Thoracic aorta (tissue), 2 donors: Measurements from ENCODE around the gene CDH15. TPM values are rescaled to one million over a fixed set of nuclear protein-coding genes. Genes with fewer than 3 reads are reported as not detected.

ENCODE experiments used
- ATAC-seq: fragments of 150-250 bp; one replicate; pipeline ENCODE4 v1.8.0; 2017; ENCODE audit warnings: low read depth; ENCODE audit not compliant: insufficient number of reproducible peaks, low FRiP score
- DNase-seq: peaks from one replicate; pipeline ENCODE4 v3.0.0-alpha.2; 2020; ENCODE audit warnings: low spot score
- H3K27ac ChIP-seq, 2 donors: fragments of 200-600 bp; sonication (generic); 1 replicate in 1 of 2; 2 replicates in 1 of 2; pipeline ENCODE4 v1.5.1; 2016; ENCODE audit warnings: mild to moderate bottlenecking in 2 of 2, moderate library complexity in 2 of 2
- H3K27me3 ChIP-seq: fragments of 200-600 bp; sonication (generic); replicated peaks from 2 replicates; pipeline ENCODE4 v1.6.0; 2016; ENCODE audit warnings: mild to moderate bottlenecking; ENCODE audit not compliant: insufficient read depth
- H3K36me3 ChIP-seq: fragments of 200-600 bp; sonication (generic); one replicate; pipeline ENCODE4 v1.5.1; 2016
- H3K4me1 ChIP-seq, 2 donors: fragments of 200-600 bp; sonication (generic); 1 replicate in 1 of 2; 2 replicates in 1 of 2; pipeline versions ENCODE4 v1.5.1 to v1.6.0; 2016; ENCODE audit warnings: low read depth in 2 of 2, mild to moderate bottlenecking in 1 of 2; ENCODE audit not compliant: control insufficient read depth in 1 of 2
- H3K4me3 ChIP-seq: fragments of 200-600 bp; sonication (generic); 2 replicates; pipeline ENCODE4 v1.5.1; 2016; ENCODE audit warnings: mild to moderate bottlenecking
- H3K9me3 ChIP-seq: fragments of 200-600 bp; sonication (generic); 2 replicates; pipeline ENCODE4 v1.5.1; 2016
- total RNA-seq, 2 donors: library from RNA; depleted of rRNA; stranded (reverse); fragments of >200 nt; gene quantifications; one replicate each; pipeline versions ENCODE4 v1.1.0 to v1.2.3, GENCODE V29; 2016
- TF ChIP-seq, protein P1 (sequence below): fragments of 200-600 bp; sonication (generic); IDR thresholded peaks from one replicate; pipeline ENCODE4 v1.5.1; 2019; ENCODE audit warnings: antibody characterized with exemption

The CDH15 gene
- total RNA-seq, 2 donors from 2014 or later, result 1.4 TPM; not detected in 1

DNA sequence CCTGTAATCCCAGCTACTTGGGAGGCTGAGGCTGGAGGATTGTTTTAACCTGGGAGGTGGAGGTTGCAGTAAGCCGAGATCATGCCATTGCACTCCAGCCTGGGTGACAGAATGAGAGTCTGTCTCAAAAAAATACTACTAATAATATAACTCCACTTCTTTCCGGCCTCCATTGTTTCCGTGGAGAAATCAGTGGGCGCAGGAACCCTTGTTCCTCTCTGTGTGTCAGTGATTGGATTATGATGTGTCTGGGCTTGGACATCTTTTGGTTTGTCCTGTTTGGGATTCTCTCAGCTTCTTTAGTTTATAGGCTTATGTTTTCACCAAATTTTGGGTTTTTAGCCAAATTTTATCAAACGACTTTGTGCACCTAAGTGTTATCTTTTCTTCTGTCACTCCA lies 41.1 kb upstream of the CDH15 start:
- Histone ChIP-seq H3K27me3 (no peaks in the 10 kb centered on the region), H3K9me3 (no peaks in the 10 kb centered on the region), H3K27ac (no peak overlapping the region), H3K4me3 (no peak overlapping the region), H3K4me1 (no peaks in the 10 kb centered on the region), H3K36me3 (peaks cover 27% of the 10 kb centered on the region)
- ATAC-seq (no peak), DNase-seq (no peak)
- TF ChIP-seq, protein P1, sequence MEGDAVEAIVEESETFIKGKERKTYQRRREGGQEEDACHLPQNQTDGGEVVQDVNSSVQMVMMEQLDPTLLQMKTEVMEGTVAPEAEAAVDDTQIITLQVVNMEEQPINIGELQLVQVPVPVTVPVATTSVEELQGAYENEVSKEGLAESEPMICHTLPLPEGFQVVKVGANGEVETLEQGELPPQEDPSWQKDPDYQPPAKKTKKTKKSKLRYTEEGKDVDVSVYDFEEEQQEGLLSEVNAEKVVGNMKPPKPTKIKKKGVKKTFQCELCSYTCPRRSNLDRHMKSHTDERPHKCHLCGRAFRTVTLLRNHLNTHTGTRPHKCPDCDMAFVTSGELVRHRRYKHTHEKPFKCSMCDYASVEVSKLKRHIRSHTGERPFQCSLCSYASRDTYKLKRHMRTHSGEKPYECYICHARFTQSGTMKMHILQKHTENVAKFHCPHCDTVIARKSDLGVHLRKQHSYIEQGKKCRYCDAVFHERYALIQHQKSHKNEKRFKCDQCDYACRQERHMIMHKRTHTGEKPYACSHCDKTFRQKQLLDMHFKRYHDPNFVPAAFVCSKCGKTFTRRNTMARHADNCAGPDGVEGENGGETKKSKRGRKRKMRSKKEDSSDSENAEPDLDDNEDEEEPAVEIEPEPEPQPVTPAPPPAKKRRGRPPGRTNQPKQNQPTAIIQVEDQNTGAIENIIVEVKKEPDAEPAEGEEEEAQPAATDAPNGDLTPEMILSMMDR, result no peak

DNA sequence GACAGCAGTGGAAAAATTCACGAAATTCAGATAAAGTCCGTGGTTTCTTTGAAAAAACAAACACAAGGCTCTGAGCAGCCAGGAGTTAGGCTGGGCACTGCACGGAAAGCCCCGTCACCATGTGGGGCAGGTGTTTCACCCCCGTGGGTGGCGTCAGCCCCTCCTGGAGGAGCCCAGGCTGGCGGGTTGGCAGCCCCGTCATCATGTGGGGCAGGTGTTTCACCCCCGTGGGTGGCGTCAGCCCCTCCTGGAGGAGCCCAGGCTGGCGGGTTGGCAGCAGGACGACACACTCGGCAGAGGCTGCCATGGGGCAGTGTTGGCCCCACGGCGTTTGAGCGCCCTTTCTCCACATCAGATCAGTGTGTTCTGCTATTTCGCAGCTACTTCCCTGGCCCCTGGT lies 39.8 kb upstream of the CDH15 start:
- TF ChIP-seq, protein P1, result no peak
- H3K36me3 ChIP-seq, result peaks cover 20% of the 10 kb centered on the region
- DNase-seq, result no peak

DNA sequence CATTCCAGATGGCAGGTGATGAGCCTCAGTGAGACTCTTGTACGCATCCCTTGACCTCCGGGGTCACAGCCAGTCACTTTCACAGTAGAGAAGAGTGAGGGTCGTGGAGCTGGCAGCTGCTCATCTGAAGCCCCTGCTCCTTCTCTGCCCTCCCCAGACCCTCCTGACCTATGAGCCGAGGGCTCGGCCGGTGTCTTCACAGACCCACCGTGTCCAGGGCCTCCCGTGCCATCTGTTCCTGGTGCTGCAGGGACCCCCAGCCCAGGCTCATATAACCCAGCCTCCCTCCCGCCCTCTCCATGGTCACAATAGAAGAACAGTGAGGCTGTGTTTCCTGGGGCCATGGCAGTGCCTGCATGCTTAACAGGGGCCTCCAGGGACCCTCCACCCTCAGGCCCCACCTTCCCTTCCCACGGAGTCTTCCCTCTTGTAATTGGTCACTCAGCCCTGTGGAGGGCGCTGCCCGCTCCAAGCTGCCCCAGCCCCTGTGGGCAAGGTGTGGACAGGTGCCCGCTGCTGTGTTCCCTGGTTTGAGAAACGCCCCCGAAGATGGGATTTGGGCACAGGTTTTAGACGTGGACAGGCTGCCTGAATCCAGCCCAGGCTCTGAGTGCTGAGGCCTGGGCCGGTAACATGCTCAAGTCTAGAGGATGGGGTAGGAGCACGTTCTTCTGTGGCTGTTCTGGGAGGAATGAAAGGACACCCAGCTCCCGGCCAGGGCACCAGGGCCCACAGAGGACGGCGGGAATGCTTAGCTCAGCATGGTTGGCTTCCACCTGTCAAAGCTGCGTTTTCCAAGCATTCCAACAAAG lies 39.1 kb upstream of the CDH15 start:
- Histone ChIP-seq H3K27me3 (no peaks in the 10 kb centered on the region), H3K9me3 (no peaks in the 10 kb centered on the region), H3K27ac (no peak overlapping the region), H3K4me1 (no peaks in the 10 kb centered on the region), H3K36me3 (peaks cover 21% of the 10 kb centered on the region), H3K4me3 (no peak overlapping the region)
- DNase-seq, result no peak
- TF ChIP-seq, protein P1, result no peak
- ATAC-seq, result no peak

More for the DNA sequence above, 39.8 kb upstream of the CDH15 start:
- Histone ChIP-seq H3K27me3 (no peaks in the 10 kb centered on the region), H3K4me3 (no peak overlapping the region), H3K4me1 (no peaks in the 10 kb centered on the region), H3K9me3 (no peaks in the 10 kb centered on the region), H3K27ac (no peak overlapping the region)
- ATAC-seq, result no peak

DNA sequence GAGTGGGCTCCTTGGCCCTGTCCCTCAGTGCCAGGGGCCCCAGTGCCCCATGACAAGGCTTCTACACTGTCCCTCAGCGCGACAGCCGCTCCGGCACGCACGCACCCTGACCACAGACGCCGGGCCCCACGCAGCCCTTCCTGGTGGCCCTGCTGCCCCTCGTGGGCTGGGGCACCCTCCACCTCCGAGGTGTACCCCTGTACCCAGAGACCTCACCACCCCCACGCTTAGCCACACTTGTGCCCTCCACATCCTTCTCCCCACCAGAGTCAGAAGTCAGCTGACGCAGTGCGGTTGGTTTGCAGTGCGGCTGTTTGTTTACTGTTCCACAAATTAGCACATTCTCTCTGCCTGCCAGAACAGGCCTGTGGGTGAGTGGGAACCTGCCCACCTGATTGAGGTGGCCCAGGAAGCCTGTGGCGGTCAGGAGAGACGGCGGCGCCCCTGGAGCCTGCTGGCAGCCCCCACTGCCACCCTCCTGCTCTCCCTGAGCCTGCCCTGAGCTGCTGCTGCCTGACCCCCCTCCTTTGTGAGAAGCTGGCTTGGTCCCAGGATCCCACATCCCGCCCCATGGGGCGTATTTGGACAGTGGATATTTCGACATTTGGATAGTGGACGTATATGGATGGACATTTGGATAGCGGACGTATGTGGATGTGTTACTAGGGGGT lies 38.0 kb upstream of the CDH15 start:
- DNase-seq, result no peak
- H3K36me3 ChIP-seq, result peaks cover 21% of the 10 kb centered on the region

DNA sequence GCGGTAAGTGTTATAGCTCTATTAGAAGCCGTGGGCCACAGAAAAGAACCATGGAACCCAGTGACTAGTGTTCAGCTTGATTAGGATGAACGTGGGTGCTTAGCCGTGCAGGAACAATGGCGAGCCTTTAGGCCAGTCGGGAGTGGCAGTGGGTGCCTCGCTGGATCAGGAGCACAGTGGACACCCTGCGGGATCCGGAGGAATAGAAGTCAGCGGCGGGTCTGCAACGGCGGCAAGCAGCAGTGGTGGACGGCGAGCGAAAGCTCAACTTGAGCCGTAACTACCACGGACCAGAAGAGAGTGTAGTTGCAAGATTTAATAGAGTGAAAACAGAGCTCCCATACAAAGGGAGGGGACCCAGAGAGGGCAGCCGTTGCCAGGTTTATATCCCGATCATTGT lies 37.3 kb upstream of the CDH15 start:
- Histone ChIP-seq H3K36me3 (peaks cover 21% of the 10 kb centered on the region), H3K4me3 (no peak overlapping the region), H3K27ac (no peak overlapping the region), H3K9me3 (no peaks in the 10 kb centered on the region), H3K4me1 (no peaks in the 10 kb centered on the region), H3K27me3 (no peaks in the 10 kb centered on the region)
- DNase-seq, result no peak
- TF ChIP-seq, protein P1, result no peak
- ATAC-seq, result no peak

More for the DNA sequence above, 38.0 kb upstream of the CDH15 start:
- no peaks in the 10 kb centered on the region for H3K4me1 ChIP-seq
- TF ChIP-seq, protein P1, result no peak
- H3K4me3 ChIP-seq, result no peak overlapping the region
- ATAC-seq, result no peak
- no peaks in the 10 kb centered on the region for H3K27me3 ChIP-seq
- H3K27ac ChIP-seq, result no peak overlapping the region
- no peaks in the 10 kb centered on the region for H3K9me3 ChIP-seq
